Activated CD8-positive, alpha-beta memory T cell treated with anti-CD3 and anti-CD28 coated beads, Interleukin-2, amount 50 U/mL, for 1 hour (primary cell): ENCODE measurements around the gene KCNK13.
"Not testable (repeated sequence)": the region's sequence is repeated elsewhere in the genome, so short reads cannot be mapped to it uniquely, and the experiment has no call there.

Experiments
- DNase-seq: peaks from one replicate; pipeline ENCODE4 v3.0.0-alpha.2; 2020; ENCODE audit errors: extremely low read depth

KCNK13 gene

DNA sequence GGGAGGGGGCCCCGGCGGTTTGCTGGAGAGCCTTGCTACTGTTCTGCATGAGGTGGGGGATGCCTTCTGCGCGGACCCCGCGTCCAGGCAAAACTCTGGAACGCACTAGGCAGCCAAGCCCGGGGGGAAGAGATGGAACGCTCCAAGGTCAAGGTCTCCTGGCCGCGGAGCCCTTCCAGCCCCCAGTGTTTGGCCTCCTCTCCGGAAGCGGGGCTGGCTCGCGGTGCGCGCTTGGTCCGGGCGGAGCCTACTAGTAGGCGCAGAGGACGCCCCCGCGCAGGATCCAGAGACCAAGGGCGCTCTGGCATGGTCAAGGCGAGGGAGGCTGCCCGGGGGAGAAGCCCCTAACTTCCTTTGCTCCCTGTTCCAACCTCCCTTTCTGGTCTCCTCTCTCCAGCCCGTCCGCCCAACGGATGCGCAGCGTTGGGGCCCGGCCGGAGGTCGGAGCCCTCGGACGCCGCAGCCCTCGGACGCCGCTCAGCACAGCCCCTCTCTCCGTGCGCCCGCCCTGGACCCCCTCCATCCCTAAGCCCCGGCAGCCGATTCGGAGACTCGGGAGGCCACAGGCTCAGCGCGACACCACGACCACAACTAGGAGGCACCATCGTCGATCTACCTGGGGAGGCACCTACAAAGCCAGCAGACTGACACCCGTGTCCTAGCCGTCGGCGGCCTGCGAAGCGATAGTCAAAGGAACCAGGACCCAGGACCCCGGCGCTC, 669 bp upstream of the KCNK13 start:
- DNase-seq: no peak

DNA sequence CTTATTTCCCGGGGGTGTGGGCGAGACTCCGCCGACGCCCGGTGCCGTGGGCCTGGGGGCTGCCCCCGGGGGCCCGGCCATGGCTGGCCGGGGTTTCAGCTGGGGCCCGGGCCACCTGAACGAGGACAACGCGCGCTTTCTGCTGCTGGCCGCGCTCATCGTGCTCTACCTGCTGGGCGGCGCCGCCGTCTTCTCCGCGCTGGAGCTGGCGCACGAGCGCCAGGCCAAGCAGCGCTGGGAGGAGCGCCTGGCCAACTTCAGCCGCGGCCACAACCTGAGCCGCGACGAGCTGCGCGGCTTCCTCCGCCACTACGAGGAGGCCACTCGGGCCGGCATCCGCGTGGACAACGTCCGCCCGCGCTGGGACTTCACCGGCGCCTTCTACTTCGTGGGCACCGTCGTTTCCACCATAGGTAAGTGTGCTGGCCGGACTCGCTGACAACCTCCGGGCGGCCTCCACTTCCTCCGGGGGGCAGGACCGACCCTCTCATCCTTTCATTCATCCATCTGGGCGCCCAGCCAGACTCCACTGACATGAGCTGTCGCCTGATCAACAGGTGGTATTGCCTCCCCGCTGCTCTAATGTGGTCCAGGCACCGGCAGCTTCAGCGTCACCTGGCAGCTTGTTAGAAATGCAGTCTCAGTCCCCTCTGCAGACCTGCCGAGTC, 467 bp downstream of the KCNK13 start:
- no peak for DNase-seq

- no peak for DNase-seq
Measured at GRCh38 chr14:90062822-90063539, 1.2 kb downstream of the KCNK13 start.

DNA sequence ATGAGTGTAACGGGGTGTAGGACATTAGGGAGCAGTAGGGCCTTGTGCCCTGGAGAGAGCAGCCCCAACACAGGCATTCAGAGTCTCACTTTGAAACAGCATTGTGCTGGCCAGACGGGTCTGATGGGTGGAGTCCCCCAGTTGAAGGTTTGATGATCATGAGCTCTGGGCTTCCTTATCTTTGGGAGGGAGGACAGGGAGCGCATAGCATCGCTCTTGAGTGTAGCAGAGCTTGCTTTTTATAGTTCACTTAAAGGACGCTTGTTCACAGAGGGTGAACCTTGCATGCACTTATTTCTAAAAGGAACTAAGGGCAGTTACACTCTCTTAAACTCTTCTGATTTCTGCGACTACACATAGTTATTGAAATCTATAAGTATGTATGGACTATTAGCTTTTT, 10.6 kb downstream of the KCNK13 start:
- DNase-seq: no peak

- DNase-seq: no peak
Measured at GRCh38 chr14:90079576-90079975, 17.8 kb downstream of the KCNK13 start.

DNA sequence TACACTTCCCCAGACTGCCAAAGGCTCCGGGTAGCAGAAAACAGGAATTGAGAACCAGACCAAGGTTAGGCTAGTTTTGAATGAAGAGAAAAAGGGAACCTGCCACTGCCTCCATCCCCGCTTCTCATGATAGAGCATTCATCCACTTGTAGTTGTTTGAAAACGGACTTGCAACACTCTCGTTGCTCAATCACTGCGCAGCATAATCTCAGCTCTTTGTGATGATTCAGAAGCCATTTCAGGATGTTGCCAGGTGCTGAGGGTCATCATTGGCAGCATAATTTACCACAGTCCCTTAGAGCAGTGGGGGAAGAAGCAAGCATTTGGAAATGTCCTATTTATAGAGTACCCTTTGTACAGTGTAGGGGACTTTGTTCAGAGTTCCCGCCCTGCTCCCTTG, 25.6 kb downstream of the KCNK13 start:
- no peak for DNase-seq

DNA sequence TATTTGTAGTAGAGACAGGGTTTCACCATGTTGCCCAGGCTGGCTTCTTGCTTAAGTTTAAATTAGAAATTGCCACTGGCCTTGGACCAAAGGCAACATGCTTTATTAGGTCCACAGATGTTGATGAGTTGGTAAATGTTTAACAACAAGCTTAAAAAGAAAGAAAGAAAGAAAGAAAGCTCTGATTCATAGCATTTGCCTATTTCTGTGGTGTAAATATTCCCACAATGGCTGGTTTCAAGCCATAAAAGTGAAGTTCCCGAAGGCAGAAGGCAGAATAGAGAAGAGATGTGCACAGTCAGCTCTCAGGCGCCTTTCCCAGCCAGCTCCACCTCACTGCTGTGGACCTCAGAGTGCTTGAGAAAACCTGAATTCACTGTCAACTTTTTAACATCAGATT, 26.4 kb downstream of the KCNK13 start:
- no peak for DNase-seq

- DNase-seq: not testable (repeated sequence)
Measured at GRCh38 chr14:90089486-90089885, 27.7 kb downstream of the KCNK13 start.

DNA sequence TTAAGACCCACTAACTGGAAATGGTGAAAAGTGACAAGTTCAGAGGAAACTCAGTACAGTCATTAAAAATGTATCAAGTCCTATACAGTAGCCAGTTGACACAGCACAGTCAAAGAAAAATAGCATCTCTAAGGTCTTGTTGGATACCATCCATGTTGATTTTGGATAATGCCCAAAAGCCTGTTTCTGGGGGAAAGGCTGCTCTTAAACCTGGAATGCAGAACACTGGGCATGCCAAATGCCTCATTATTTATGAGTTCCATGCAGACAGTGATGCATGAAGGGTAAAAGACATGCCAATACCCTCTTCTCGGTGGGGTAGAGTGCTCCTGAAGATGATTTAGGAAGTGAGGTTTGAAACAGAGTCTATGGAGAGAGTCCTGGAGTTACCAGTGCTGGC, 29.6 kb downstream of the KCNK13 start:
- no peak for DNase-seq

- no peak for DNase-seq
Measured at GRCh38 chr14:90093942-90094595, 32.3 kb downstream of the KCNK13 start.

GRCh38 chr14:90095096-90095495, 33.3 kb downstream of the KCNK13 start:
- DNase-seq: no peak

DNA sequence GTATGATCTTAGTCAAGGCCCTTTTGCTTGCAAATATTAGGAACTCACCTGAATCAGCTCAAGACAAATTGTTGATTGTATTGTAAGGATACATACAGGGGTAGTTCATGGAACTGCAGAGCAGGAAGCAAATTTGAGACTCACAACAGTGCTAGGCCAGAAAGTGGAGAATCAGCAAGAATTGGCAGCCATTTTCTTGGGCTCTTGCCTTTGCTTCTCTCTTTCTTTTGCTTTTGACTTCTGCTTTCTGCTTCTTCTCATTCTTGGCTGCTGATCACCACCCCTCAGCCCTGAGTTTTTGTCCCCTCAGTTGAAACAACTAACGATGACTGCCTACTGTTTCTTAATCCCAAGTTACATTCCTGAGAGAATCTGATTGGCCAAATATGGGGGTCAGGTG, 34.8 kb downstream of the KCNK13 start:
- no peak for DNase-seq

DNA sequence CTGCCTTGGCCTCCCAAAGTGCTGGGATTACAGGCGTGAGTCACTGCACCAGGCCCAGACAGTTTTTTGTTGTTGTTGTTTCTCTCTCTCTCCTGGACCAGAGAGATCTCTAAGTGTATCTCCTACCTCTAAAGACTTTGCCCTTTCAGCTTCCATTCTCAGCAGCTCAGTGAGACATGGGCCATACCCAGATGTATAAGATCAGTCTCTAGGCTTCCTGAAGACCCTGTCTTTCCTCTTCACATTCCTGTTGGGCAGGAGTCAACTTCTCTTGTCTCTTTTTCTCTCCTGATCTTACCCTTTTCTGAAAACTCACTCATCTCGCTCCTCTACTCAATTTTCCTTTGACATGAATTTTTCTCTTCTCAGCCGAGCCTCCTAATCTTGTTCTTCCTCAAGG, 42.0 kb downstream of the KCNK13 start:
- no peak for DNase-seq

DNA sequence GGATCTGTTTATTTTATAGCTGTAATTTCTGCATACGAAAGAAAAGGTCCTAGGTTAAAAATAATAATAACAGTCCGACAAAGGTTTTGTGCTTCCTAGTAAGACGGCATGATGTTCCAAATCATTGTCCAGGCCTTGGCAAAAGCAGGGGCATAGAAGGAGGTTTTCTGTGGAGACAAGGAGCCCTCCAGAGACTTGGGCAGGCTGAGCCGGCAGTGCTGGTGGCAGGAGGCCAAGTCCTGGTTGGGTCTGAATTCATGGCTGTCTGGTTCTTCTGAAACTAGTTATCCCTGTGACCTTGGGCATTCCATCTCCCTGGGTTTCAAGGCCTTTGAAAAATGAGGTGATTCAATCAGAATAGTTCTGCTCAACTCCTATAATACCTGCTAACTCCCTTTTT, 44.0 kb downstream of the KCNK13 start:
- DNase-seq: no peak

GRCh38 chr14:90107789-90108188, 46.0 kb downstream of the KCNK13 start:
- no peak for DNase-seq

- no peak for DNase-seq
Measured at GRCh38 chr14:90109858-90110257, 48.1 kb downstream of the KCNK13 start.

GRCh38 chr14:90111895-90112534, 50.2 kb downstream of the KCNK13 start:
- DNase-seq: no peak

GRCh38 chr14:90114554-90114953, 52.8 kb downstream of the KCNK13 start:
- no peak for DNase-seq

DNA sequence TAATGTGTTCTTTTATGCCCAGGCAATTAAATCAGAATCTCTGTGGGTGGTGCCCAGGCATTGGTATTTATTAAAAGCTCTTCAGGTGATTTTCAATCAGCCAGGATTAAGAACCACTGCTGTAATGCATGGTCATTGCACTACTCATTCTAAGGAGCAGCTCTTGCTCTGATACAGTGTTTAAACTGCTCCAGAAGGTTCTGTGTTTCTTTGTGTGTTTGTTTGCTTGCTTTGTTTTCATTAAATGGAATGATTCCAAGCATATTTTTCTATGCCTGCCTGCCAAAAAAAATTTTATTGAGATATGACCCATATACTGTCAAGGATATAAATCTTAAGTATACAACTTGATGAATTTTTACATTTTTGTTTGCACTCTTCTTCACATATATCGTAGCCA, 54.0 kb downstream of the KCNK13 start:
- DNase-seq: no peak

DNA sequence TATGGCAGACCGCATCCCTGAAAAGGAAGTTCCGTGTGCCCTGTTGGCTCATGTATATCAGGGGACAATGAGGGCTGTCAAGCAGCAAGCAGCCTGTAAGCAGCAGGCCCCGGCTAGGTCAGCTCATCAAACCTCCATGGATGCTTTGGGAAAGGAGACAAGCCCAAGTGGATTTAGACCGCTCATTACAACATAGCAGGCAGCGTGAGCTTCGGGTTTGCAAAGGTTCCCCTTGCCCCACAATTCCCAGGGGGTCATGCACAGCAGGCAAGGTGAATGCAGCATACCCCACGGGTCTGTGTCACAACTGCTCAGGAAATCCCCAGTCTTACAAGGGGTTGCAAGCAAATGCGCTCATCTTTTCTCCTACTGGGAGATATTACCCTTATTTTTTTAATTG, 54.6 kb downstream of the KCNK13 start:
- DNase-seq: no peak

DNA sequence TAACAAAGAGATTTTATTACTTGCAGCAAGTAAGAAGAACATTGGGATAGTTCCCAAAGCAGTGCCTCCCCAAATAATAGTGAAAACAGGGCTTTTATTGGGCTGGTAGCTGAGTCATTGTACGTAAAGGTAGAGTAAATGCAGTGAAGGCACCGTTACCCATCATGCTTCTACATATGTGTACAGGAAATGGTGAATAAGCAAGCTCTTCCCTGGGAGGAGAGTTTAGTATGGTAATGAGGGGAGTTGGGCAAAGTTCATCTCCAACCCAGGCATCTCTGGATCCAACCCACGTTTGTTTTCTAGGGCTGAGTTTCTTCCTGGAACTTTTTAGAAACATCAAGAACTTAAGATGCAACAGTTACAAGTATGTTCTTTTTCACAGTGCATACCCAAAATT, 56.2 kb downstream of the KCNK13 start:
- DNase-seq: no peak

DNA sequence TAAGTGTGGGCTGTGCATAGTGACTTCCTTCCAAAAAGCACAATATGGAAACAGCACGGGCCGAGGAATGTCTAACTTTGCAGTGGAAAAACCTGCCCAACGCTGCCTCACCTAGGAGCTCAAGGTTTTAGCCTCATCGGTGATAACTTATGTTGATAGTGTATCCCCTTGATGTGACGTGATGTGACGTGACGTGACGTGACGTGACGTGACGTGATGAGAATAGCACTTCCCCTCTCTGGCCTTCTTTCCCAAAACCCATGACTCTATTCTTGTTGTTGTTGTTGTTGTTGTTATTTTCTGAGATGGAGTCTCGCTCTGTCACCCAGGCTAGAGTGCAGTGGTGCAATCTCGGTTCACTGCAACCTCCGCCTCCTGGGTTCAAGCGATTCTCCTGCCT, 64.5 kb downstream of the KCNK13 start:
- DNase-seq: no peak
